IMR-90 (cell line): Measurements from ENCODE around the gene MROH2A. TPM values are rescaled to one million over a fixed set of nuclear protein-coding genes. Genes with fewer than 3 reads are reported as not detected.

Experiments
- ATAC-seq: fragments of 200-7000 bp; cut with Tn5 transposase; 2 replicates; pipeline ENCODE4 v1.9.1; 2020; ENCODE audit warnings: low read depth, mild to moderate bottlenecking, moderate library complexity
- BruUV-seq: library from RNA; stranded (reverse); fragments of 400-500 nt; replicated peaks from 2 replicates; lab custom pipeline; 2021; lab: Mats Ljungman, UMichigan
- CTCF ChIA-PET: fragments of 300-600 bp; formaldehyde crosslinking; extraction: SDS; loops from one replicate; lab custom pipeline; 2021; ENCODE audit warnings: antibody characterized with exemption; lab: Yijun Ruan, JAX
- POLR2A ChIA-PET: fragments of 300-600 bp; sonication (Branson Sonifier 250); formaldehyde crosslinking; loops from one replicate; lab custom pipeline; 2022; ENCODE audit warnings: antibody characterized with exemption; ENCODE audit not compliant: unreplicated experiment; lab: Charles Lee
- DNase-seq: peaks from one replicate; pipeline ENCODE4 v3.0.0; 2013
- H2AFZ ChIP-seq: replicated peaks from 2 replicates; pipeline ENCODE3; 2013; ENCODE audit warnings: low read length, mild to moderate bottlenecking; ENCODE audit not compliant: poor library complexity
- H2AK5ac ChIP-seq: 2 replicates; pipeline ENCODE4 v1.6.1; 2013; ENCODE audit warnings: low read depth, low read length, inconsistent platforms
- H2AK9ac ChIP-seq: replicated peaks from 2 replicates; pipeline ENCODE3; 2013; ENCODE audit warnings: mild to moderate bottlenecking, low read depth, low read length, moderate library complexity; ENCODE audit not compliant: poor library complexity
- H2BK120ac ChIP-seq: 2 replicates; pipeline ENCODE4 v1.6.1; 2013; ENCODE audit warnings: low read depth, low read length, inconsistent platforms
- H2BK15ac ChIP-seq: 3 replicates; pipeline ENCODE4 v1.6.1; 2013; ENCODE audit warnings: low read depth, low read length, inconsistent platforms
- H2BK20ac ChIP-seq: 2 replicates; pipeline ENCODE4 v1.6.1; 2013; ENCODE audit warnings: low read depth, mild to moderate bottlenecking, inconsistent platforms, low read length, moderate library complexity
- H2BK5ac ChIP-seq: 2 replicates; pipeline ENCODE4 v1.6.1; 2013; ENCODE audit warnings: mild to moderate bottlenecking, low read depth, low read length, inconsistent platforms; ENCODE audit not compliant: poor library complexity, severe bottlenecking
- H3K14ac ChIP-seq: replicated peaks from 2 replicates; pipeline ENCODE4 v1.6.1; 2013; ENCODE audit warnings: low read depth, low read length, inconsistent platforms
- H3K18ac ChIP-seq: 2 replicates; pipeline ENCODE4 v1.6.1; 2013; ENCODE audit warnings: low read depth, low read length, control low read depth
- H3K23ac ChIP-seq: 2 replicates; pipeline ENCODE4 v1.6.1; 2013; ENCODE audit warnings: low read depth, low read length, inconsistent platforms
- H3K27ac ChIP-seq: 2 replicates; pipeline ENCODE4 v1.5.1; 2013; ENCODE audit warnings: mild to moderate bottlenecking, control low read depth, low read length; ENCODE audit not compliant: insufficient read depth
- H3K27me3 ChIP-seq: 2 replicates; pipeline ENCODE4 v1.6.1; 2013; ENCODE audit warnings: low read length; ENCODE audit not compliant: control insufficient read depth, insufficient read depth
- H3K36me3 ChIP-seq: 2 replicates; pipeline ENCODE4 v1.6.1; 2013; ENCODE audit warnings: low read length, mixed read lengths; ENCODE audit not compliant: control insufficient read depth, insufficient read depth
- H3K4ac ChIP-seq: 2 replicates; pipeline ENCODE4 v1.6.1; 2013; ENCODE audit warnings: low read depth, low read length, inconsistent platforms
- H3K4me1 ChIP-seq: 2 replicates; pipeline ENCODE4 v1.6.1; 2013; ENCODE audit warnings: low read length, mixed read lengths; ENCODE audit not compliant: control insufficient read depth, insufficient read depth
- H3K4me2 ChIP-seq: 2 replicates; pipeline ENCODE4 v1.6.1; 2013; ENCODE audit warnings: low read depth, mild to moderate bottlenecking, control low read depth, low read length, moderate library complexity
- H3K4me3 ChIP-seq: 2 replicates; pipeline ENCODE4 v1.5.1; 2013; ENCODE audit warnings: low read depth, mild to moderate bottlenecking, control low read depth, low read length, moderate library complexity; ENCODE audit not compliant: insufficient read depth
- H3K56ac ChIP-seq: 2 replicates; pipeline ENCODE4 v1.6.1; 2013; ENCODE audit warnings: low read length, inconsistent platforms; ENCODE audit not compliant: insufficient read depth; ENCODE audit errors: extremely low read depth
- H3K79me1 ChIP-seq, 2 experiments: 2 replicates each; pipeline ENCODE4 v1.6.1; 2013; ENCODE audit warnings: low read length in 2 of 2, inconsistent platforms in 1 of 2, low read depth in 1 of 2
- H3K9ac ChIP-seq: 2 replicates; pipeline ENCODE4 v1.6.1; 2013; ENCODE audit warnings: low read depth, low read length, control low read depth
- H3K9me1 ChIP-seq: 2 replicates; pipeline ENCODE4 v1.6.1; 2013; ENCODE audit warnings: low read length, inconsistent platforms; ENCODE audit not compliant: insufficient read depth
- H3K9me3 ChIP-seq: 2 replicates; pipeline ENCODE4 v1.6.1; 2013; ENCODE audit warnings: low read length; ENCODE audit not compliant: control insufficient read depth, insufficient read depth
- H4K20me1 ChIP-seq: 2 replicates; pipeline ENCODE4 v1.6.1; 2013; ENCODE audit warnings: low read length, inconsistent platforms; ENCODE audit not compliant: insufficient read depth
- H4K5ac ChIP-seq: 2 replicates; pipeline ENCODE4 v1.6.1; 2013; ENCODE audit warnings: mild to moderate bottlenecking, low read depth, low read length, control low read depth
- H4K8ac ChIP-seq, 2 experiments: 2 replicates each; pipeline ENCODE4 v1.6.1; 2013; ENCODE audit warnings: low read depth in 2 of 2, low read length in 2 of 2, control low read depth in 1 of 2, inconsistent platforms in 1 of 2
- H4K91ac ChIP-seq: 2 replicates; pipeline ENCODE4 v1.6.1; 2013; ENCODE audit warnings: low read depth, low read length, inconsistent platforms; ENCODE audit not compliant: insufficient read depth
- CTCF ChIP-seq: conservative IDR thresholded peaks from 2 replicates; pipeline ENCODE4 v1.5.1; 2012; ENCODE audit warnings: mild to moderate bottlenecking, low read depth, low read length, improper control_type of control experiment
- ELK1 ChIP-seq: fragments of 150-350 bp; IDR thresholded peaks from 2 replicates; pipeline ENCODE4 v1.6.1; 2016; ENCODE audit warnings: low read depth, mild to moderate bottlenecking, low read length, moderate library complexity, borderline replicate concordance
- MAZ ChIP-seq: IDR thresholded peaks from 2 replicates; pipeline ENCODE4 v1.6.1; 2012; ENCODE audit warnings: low read depth, mild to moderate bottlenecking, low read length, improper control_type of control experiment, moderate library complexity, borderline replicate concordance
- NFE2L2 ChIP-seq: fragments of 150-350 bp; IDR thresholded peaks from 2 replicates; pipeline ENCODE4 v1.6.1; 2016; ENCODE audit warnings: low read depth, mild to moderate bottlenecking, low read length
- POLR2A ChIP-seq: IDR thresholded peaks from 2 replicates; pipeline ENCODE4 v1.6.1; 2012; ENCODE audit warnings: mild to moderate bottlenecking, low read depth, low read length
- RAD21 ChIP-seq: IDR thresholded peaks from 2 replicates; pipeline ENCODE4 v1.6.1; 2012; ENCODE audit warnings: low read length, improper control_type of control experiment
- RCOR1 ChIP-seq: IDR thresholded peaks from 2 replicates; pipeline ENCODE4 v1.6.1; 2012; ENCODE audit warnings: mild to moderate bottlenecking, low read length, improper control_type of control experiment; ENCODE audit not compliant: insufficient replicate concordance
- RFX5 ChIP-seq: IDR thresholded peaks from 2 replicates; pipeline ENCODE4 v1.8.0; 2012; ENCODE audit warnings: low read depth, mild to moderate bottlenecking, low read length, moderate library complexity
- SMC3 ChIP-seq: fragments of 150-350 bp; IDR thresholded peaks from 2 replicates; pipeline ENCODE4 v1.6.1; 2016; ENCODE audit warnings: low read depth, mild to moderate bottlenecking, antibody characterized with exemption, low read length, moderate library complexity
- WGBS, 2 experiments: methylation state at CpG; one replicate each; pipeline versions ENCODE4 v1.1.5 to v1.1.7; 2013; ENCODE audit warnings: missing lambda C conversion rate in 2 of 2; ENCODE audit not compliant: insufficient read length in 1 of 2; ENCODE audit errors: extremely low coverage in 2 of 2; 5-methylcytosine and 5-hydroxymethylcytosine counted together
- dilution Hi-C: fragments of 300-500 bp; cut with HindIII; formaldehyde crosslinking; loops from one replicate; pipeline ENCODE4 v1.14.3; 2018; ENCODE audit warnings: low sequenced_read_pairs; ENCODE audit not compliant: unreplicated experiment
- in situ Hi-C: fragments of 300-500 bp; cut with MboI; formaldehyde crosslinking; loops from 3 replicates; pipeline ENCODE4 v1.14.3; 2019; ENCODE audit warnings: low sequenced_read_pairs, inconsistent platforms, mixed read lengths
- intact Hi-C: fragments of 100-400 bp; cut with micrococcal nuclease; formaldehyde crosslinking; loops from 2 replicates; pipeline ENCODE4 v1.10.0; 2022
- polyA plus RNA-seq, 3 experiments: library from polyadenylated mRNA; depleted of rRNA; stranded (reverse); fragments of >200 nt; gene quantifications; 2 replicates each; pipeline ENCODE4 v1.2.3, GENCODE V29; 2012; ENCODE audit warnings: low replicate concordance in 1 of 3
- total RNA-seq: library from RNA; depleted of rRNA; stranded (reverse); fragments of >200 nt; gene quantifications from 2 replicates; pipeline ENCODE4 v1.2.3, GENCODE V29; 2012
- TF ChIP-seq, protein P1 (sequence below): fragments of 150-350 bp; IDR thresholded peaks from 2 replicates; pipeline ENCODE4 v1.6.1; 2017; ENCODE audit warnings: mild to moderate bottlenecking, antibody characterized with exemption, low read length, low read depth

MROH2A gene
- total and polyA plus RNA-seq, 2 of the 4 experiments (the other 2 are of a cell fraction) = not detected

GRCh38 chr2:233851169-233851568 is 73.0 kb downstream of the MROH2A start:
- Histone ChIP-seq H3K27ac (no peak overlapping the region), H3K27me3 (no peaks in the 10 kb centered on the region), H3K9me3 (no peaks in the 10 kb centered on the region), H3K14ac (no peak overlapping the region), H3K4me1 (peaks cover 13% of the 10 kb centered on the region), H2AFZ (no peak overlapping the region), H2BK120ac (no peak overlapping the region), H4K20me1 (no peaks in the 10 kb centered on the region; the same call in 1 of the 2 replicates), H3K23ac (no peak overlapping the region), H3K9ac (no peak overlapping the region), H3K4ac (no peak overlapping the region), H3K4me2 (no peak overlapping the region), H3K36me3 (peaks cover 9% of the 10 kb centered on the region), H2AK5ac (no peak overlapping the region), H3K18ac (no peak overlapping the region), H4K8ac (peak overlapping the region in 1 of 2 experiments; percentile 17; a peak in 1 of 4 replicates), H3K56ac (no peak overlapping the region), H4K91ac (no peak overlapping the region), H2AK9ac (no peak overlapping the region), H2BK15ac (no peak overlapping the region), H2BK5ac (no peak overlapping the region), H4K5ac (no peak overlapping the region), H3K79me1 (peaks cover 40 to 60% of the 10 kb centered on the region in 2 experiments), H2BK20ac (no peak overlapping the region), H3K9me1 (peaks cover 10% of the 10 kb centered on the region; the same call in 1 of the 2 replicates), H3K4me3 (no peak overlapping the region)
- BruUV-seq = no TSS peak
- ATAC-seq (no peak), DNase-seq (no peak)
- intact Hi-C loops (loop anchor here (10.0 kb wide), 2 partner anchors 286 to 694 kb away; partner anchors contain the start of gene USP40), dilution Hi-C loops (no loop called here), in situ Hi-C loops (no loop called here)
- no CpG with 5 or more reads among the region's 6 CpGs for WGBS, 2 experiments
- CTCF ChIA-PET = no interaction called here
- POLR2A ChIA-PET = no interaction called here
- TF ChIP-seq POLR2A = no peak
- TF ChIP-seq, protein P1, sequence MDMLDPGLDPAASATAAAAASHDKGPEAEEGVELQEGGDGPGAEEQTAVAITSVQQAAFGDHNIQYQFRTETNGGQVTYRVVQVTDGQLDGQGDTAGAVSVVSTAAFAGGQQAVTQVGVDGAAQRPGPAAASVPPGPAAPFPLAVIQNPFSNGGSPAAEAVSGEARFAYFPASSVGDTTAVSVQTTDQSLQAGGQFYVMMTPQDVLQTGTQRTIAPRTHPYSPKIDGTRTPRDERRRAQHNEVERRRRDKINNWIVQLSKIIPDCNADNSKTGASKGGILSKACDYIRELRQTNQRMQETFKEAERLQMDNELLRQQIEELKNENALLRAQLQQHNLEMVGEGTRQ = no peak
- TF ChIP-seq NFE2L2 = no peak
- TF ChIP-seq CTCF = no peak
- TF ChIP-seq ELK1 = no peak
- no peak for TF ChIP-seq RCOR1
- TF ChIP-seq RAD21 = no peak
- no peak for TF ChIP-seq SMC3
- no peak for TF ChIP-seq RFX5
- no peak for TF ChIP-seq MAZ
